ENCODE results near the gene FAR2. TPM values are rescaled to one million over a fixed set of nuclear protein-coding genes. Genes with fewer than 3 reads are reported as not detected.

Gene FAR2
- total and polyA plus RNA-seq, 4 donors, result 0.81 to 7.6 (median 3.1) TPM

GRCh38 chr12:29270446-29270845 lies 121.4 kb downstream of the FAR2 start:
- no peak for DNase-seq (ENCODE audit: low spot score)
- Histone ChIP-seq H3K27me3 (ENCODE audit: control insufficient read depth in 4 of 4, insufficient read depth in 4 of 4, low read length in 3 of 4) (no peaks in the 10 kb centered on the region), H3K9me3 (ENCODE audit: control insufficient read depth in 4 of 4, low read length in 3 of 4) (no peaks in the 10 kb centered on the region), H3K4me3 (ENCODE audit: low read depth in 1 of 3, low read length in 3 of 3) (no peak overlapping the region), H3K9ac (ENCODE audit: low read depth in 1 of 2, low read length in 2 of 2) (no peak overlapping the region), H3K4me1 (ENCODE audit: control insufficient read depth in 4 of 4, insufficient read depth in 4 of 4, low read length in 3 of 4) (no peaks in the 10 kb centered on the region), H3K36me3 (ENCODE audit: control insufficient read depth in 4 of 4, insufficient read depth in 3 of 4, low read depth in 1 of 4, low read length in 3 of 4) (no peaks in the 10 kb centered on the region), H3K27ac (ENCODE audit: low read depth in 1 of 2, low read length in 2 of 2) (no peak overlapping the region)
- WGBS, result 94% methylated on average over 5 of the region's 5 CpGs
- TF ChIP-seq ZBTB33 (IDR thresholded peaks at IDR 0.05), result no peak

- no peaks in the 10 kb centered on the region for H3K9me3 ChIP-seq (ENCODE audit: control insufficient read depth in 4 of 4, low read length in 3 of 4)
- no peaks in the 10 kb centered on the region for H3K4me1 ChIP-seq (ENCODE audit: control insufficient read depth in 4 of 4, insufficient read depth in 4 of 4, low read length in 3 of 4)
- no peak for TF ChIP-seq NR2F2 (IDR thresholded peaks at IDR 0.05)
- TF ChIP-seq RAD21 (IDR thresholded peaks at IDR 0.05), result no peak
- TF ChIP-seq MAX (IDR thresholded peaks at IDR 0.05), result no peak
- TF ChIP-seq REST (IDR thresholded peaks at IDR 0.05), result no peak
- no peak for TF ChIP-seq ZBTB33 (IDR thresholded peaks at IDR 0.05)
- TF ChIP-seq YY1 (IDR thresholded peaks at IDR 0.05), result no peak
- no peak for TF ChIP-seq HNF4G (IDR thresholded peaks at IDR 0.05)
- no peak for TF ChIP-seq GABPA (IDR thresholded peaks at IDR 0.05 in 1 of 2, conservative IDR thresholded peaks at IDR 0.05 in 1 of 2)
- no peak for TF ChIP-seq FOXA2 (IDR thresholded peaks at IDR 0.05)
- TF ChIP-seq JUND (IDR thresholded peaks at IDR 0.05), result no peak
- TF ChIP-seq EGR1 (IDR thresholded peaks at IDR 0.05; ENCODE audit: low read depth in 2 of 2), result no peak
- TF ChIP-seq ATF3 (IDR thresholded peaks at IDR 0.05), result no peak
- TF ChIP-seq SP1 (IDR thresholded peaks at IDR 0.05), result no peak
- TF ChIP-seq HNF4A (conservative IDR thresholded peaks at IDR 0.05), result no peak
- TF ChIP-seq TAF1 (conservative IDR thresholded peaks at IDR 0.05), result no peak
- no peak for TF ChIP-seq FOXA1 (IDR thresholded peaks at IDR 0.05)
- no peak for TF ChIP-seq CTCF (IDR thresholded peaks at IDR 0.05; ENCODE audit: low read depth, low read length, missing input control)
- 77% methylated on average over 7 of the region's 7 CpGs for whole genome bisulfite sequencing
- H3K27me3 ChIP-seq (ENCODE audit: control insufficient read depth in 4 of 4, insufficient read depth in 4 of 4, low read length in 3 of 4), result no peaks in the 10 kb centered on the region
- no peak overlapping the region for H3K27ac ChIP-seq (ENCODE audit: low read depth in 1 of 2, low read length in 2 of 2)
- H3K36me3 ChIP-seq (ENCODE audit: control insufficient read depth in 4 of 4, insufficient read depth in 3 of 4, low read depth in 1 of 4, low read length in 3 of 4), result no peaks in the 10 kb centered on the region
- DNase-seq (ENCODE audit: low spot score), result no peak
- no peak overlapping the region for H3K9ac ChIP-seq (ENCODE audit: low read depth in 1 of 2, low read length in 2 of 2)
- no peak overlapping the region for H3K4me3 ChIP-seq (ENCODE audit: low read depth in 1 of 3, low read length in 3 of 3)
Observed at GRCh38 chr12:29273178-29273843, 124.2 kb downstream of the FAR2 start.
